Heart left ventricle (tissue), 16 donors: ENCODE data around the gene DDX46. TPM values are rescaled to one million over a fixed set of nuclear protein-coding genes. Genes with fewer than 3 reads are reported as not detected.
"Not testable (repeated sequence)": the region's sequence is repeated elsewhere in the genome, so short reads cannot be mapped to it uniquely, and the experiment has no call there.

Experiments used
- ATAC-seq, 4 donors: fragments of 200-7000 bp; cut with Tn5 transposase; one replicate each; pipeline ENCODE4 v1.9.1; 2020 to 2022; ENCODE audit warnings: moderate library complexity in 4 of 4, mild to moderate bottlenecking in 3 of 4, moderate number of reproducible peaks in 1 of 4
- DNase-seq, 5 donors: peaks; one replicate each; pipeline ENCODE4 v3.0.0-alpha.2; 2020
- H3K27ac ChIP-seq, 12 donors: fragments of 200-600 bp; sonication (generic) in 4 of 12; one replicate each; pipeline versions ENCODE4 v1.5.0 to v1.8.0; 2016 to 2022; ENCODE audit warnings: mild to moderate bottlenecking in 2 of 12
- H3K27me3 ChIP-seq, 9 donors: fragments of 200-600 bp; sonication (generic) in 2 of 9; one replicate each; pipeline versions ENCODE4 v1.5.1 to v1.8.0; 2016 to 2022; ENCODE audit warnings: mild to moderate bottlenecking in 3 of 9
- H3K36me3 ChIP-seq, 9 donors: fragments of 200-600 bp; sonication (generic) in 2 of 9; one replicate each; pipeline versions ENCODE4 v1.5.0 to v1.8.0; 2018 to 2022; ENCODE audit warnings: mild to moderate bottlenecking in 2 of 9
- H3K4me1 ChIP-seq, 12 donors: fragments of 200-600 bp; sonication (generic) in 4 of 12; one replicate each; pipeline versions ENCODE4 v1.5.0 to v1.8.0; 2016 to 2022; ENCODE audit warnings: mild to moderate bottlenecking in 3 of 12
- H3K4me3 ChIP-seq, 12 donors: fragments of 200-600 bp; sonication (generic) in 4 of 12; one replicate each; pipeline versions ENCODE4 v1.5.0 to v1.8.0; 2017 to 2022; ENCODE audit warnings: mild to moderate bottlenecking in 9 of 12, moderate library complexity in 4 of 12
- H3K9me3 ChIP-seq, 12 donors: fragments of 200-600 bp; sonication (generic) in 4 of 12; one replicate each; pipeline versions ENCODE4 v1.5.0 to v1.8.0; 2016 to 2022; ENCODE audit warnings: mild to moderate bottlenecking in 1 of 12
- POLR2A ChIP-seq, 2 donors: fragments of 450-650 bp; IDR thresholded peaks; one replicate each; pipeline ENCODE4 v1.6.1; 2017; ENCODE audit warnings: antibody characterized with exemption in 2 of 2, mild to moderate bottlenecking in 2 of 2, moderate library complexity in 2 of 2
- WGBS, 4 donors: extraction: QIAGEN DNeasy Blood & Tissue Kit in 2 of 4; methylation state at CpG; one replicate each; pipeline versions ENCODE4 v1.1.5 to v1.1.7; 2013 to 2018; 5-methylcytosine and 5-hydroxymethylcytosine counted together
- intact Hi-C, 10 donors: fragments of 100-400 bp; cut with DNase I; formaldehyde crosslinking; loops; one replicate each; pipeline versions ENCODE4 v1.11.1 to v1.14.2; 2022
- polyA plus RNA-seq, 2 donors: library from polyadenylated mRNA; stranded (reverse); fragments of 200-250 nt; gene quantifications; one replicate each; pipeline ENCODE4 v1.2.3, GENCODE V29; 2013
- total RNA-seq, 9 donors: library from RNA; depleted of rRNA in 2 of 9; stranded (reverse); fragments of >200 nt in 2 of 9; fragmentation: NEBNext Ultra II Directional in 3 of 9; extraction: Animal tissue kit (Norgen Biotek cat#: 25700) in 3 of 9; gene quantifications; one replicate each; pipeline versions ENCODE4 v1.1.0 to v1.2.4, GENCODE V29; 2016 to 2023
- TF ChIP-seq, protein P1 (sequence below), 12 donors: fragments of 200-600 bp; sonication (generic) in 4 of 12; IDR thresholded peaks; one replicate each; pipeline versions ENCODE4 v1.5.0 to v1.8.0; 2018 to 2022; ENCODE audit warnings: antibody characterized with exemption in 12 of 12, mild to moderate bottlenecking in 5 of 12
- donor health status: ischemic (EF 13 %, LVEDD 7.1; RV severe dilation, severe dysfunction).
- donor health status: healthy with polysubstance abuse.
- donor health status: DM: no; HTN: yes; CAD: no.
- donor health status: DM: no; HTN: no; CAD: no.
- donor health status: ischemic (EF 25% LVEDD 6.9; RV normal size, moderate dysfunction).
- donor health status: ischemic (EF 25% LVEDD 5.7; RV mildly dilated, moderate dysfunction).
- donor health status: healthy.
- donor health status: DM: yes; HTN: yes; CAD: no.
- donor health status: ischemic (EF 35%, LVEDD 5.7; RV mildly dilated, moderate dysfunction).
- donor health status: nonischemic (EF 11% LVEDD 7.7; RV severe dilation, severe dysfunction).
- donor health status: DM: yes; HTN: yes; CAD: no.
- donor health status: PGD.
- donor health status: ischemic (EF 29% LVEDD 5.4; RV normal size, mild dysfunction).
- donor health status: nonischemic (EF 23%, LVEDD 6.1; RV moderate dilation, normal function).

The DDX46 gene
- total and polyA plus RNA-seq, 11 donors: 14.3 to 37.0 (median 28.8) TPM

DNA sequence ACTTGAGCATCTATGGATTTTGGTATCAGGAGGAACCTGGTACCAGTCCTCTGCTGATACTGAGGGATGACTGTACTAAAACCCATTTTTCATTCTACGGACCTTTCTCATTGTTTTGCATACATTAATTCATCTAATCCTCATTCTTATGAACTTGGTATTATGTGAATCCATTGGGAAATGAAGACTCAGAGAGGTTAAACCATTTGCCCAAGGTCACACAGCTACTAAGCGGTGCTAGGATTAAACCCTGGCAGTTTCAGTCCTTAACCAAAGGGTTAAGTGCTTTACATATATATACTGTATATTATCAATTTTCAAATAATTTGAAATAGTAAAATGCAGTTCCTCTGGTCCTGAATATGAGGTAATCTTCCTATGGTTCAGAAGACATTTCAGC lies 16.4 kb upstream of the DDX46 start:
- intact Hi-C loops: no loop called here
- peaks cover 0 to 46% (median 26%) of the 10 kb centered on the region in 9 donors for H3K36me3 ChIP-seq

DNA sequence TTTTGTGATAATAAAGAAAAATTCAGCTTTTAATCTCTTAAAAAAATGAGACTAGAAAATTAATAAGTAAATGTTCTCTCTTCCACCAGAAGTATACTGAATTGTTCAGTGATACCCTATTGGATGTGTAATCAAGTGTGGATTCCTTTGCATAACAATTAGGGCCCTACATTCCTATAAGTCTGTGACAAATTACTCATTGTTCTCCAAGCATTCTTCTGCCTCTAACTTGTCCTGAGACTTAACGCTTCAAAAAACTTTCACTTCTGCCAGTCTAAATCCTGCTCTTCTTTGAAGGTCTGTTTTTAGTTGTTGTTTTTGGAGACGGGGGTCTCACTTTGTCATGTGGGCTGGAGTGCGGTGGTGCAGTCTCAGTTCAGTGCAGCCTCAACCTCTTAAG lies 9.2 kb upstream of the DDX46 start:
- H3K4me3 ChIP-seq: no peak overlapping the region
- no peaks in the 10 kb centered on the region for H3K27me3 ChIP-seq
- H3K36me3 ChIP-seq: peaks cover 0 to 55% (median 19%) of the 10 kb centered on the region in 9 donors
- DNase-seq (no peak), ATAC-seq (no peak)
- no peak overlapping the region for H3K27ac ChIP-seq
- H3K4me1 ChIP-seq: no peaks in the 10 kb centered on the region
- no peaks in the 10 kb centered on the region for H3K9me3 ChIP-seq
- intact Hi-C loops: no loop called here
- no peak for TF ChIP-seq POLR2A (IDR thresholded peaks at IDR 0.05)
- TF ChIP-seq, protein P1, sequence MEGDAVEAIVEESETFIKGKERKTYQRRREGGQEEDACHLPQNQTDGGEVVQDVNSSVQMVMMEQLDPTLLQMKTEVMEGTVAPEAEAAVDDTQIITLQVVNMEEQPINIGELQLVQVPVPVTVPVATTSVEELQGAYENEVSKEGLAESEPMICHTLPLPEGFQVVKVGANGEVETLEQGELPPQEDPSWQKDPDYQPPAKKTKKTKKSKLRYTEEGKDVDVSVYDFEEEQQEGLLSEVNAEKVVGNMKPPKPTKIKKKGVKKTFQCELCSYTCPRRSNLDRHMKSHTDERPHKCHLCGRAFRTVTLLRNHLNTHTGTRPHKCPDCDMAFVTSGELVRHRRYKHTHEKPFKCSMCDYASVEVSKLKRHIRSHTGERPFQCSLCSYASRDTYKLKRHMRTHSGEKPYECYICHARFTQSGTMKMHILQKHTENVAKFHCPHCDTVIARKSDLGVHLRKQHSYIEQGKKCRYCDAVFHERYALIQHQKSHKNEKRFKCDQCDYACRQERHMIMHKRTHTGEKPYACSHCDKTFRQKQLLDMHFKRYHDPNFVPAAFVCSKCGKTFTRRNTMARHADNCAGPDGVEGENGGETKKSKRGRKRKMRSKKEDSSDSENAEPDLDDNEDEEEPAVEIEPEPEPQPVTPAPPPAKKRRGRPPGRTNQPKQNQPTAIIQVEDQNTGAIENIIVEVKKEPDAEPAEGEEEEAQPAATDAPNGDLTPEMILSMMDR (IDR thresholded peaks at IDR 0.05): no peak
- WGBS, 4 donors: 93 to 98% (median 96%) methylated on average over 3 of the region's 3 CpGs

More for the DNA sequence above, 16.4 kb upstream of the DDX46 start:
- Histone ChIP-seq H3K27ac (no peak overlapping the region), H3K27me3 (no peaks in the 10 kb centered on the region), H3K4me3 (no peak overlapping the region), H3K4me1 (peaks cover 0 to 29% (median 12%) of the 10 kb centered on the region in 12 donors), H3K9me3 (no peaks in the 10 kb centered on the region)
- ATAC-seq (no peak), DNase-seq (no peak)
- TF ChIP-seq, protein P1 (IDR thresholded peaks at IDR 0.05): no peak
- no peak for TF ChIP-seq POLR2A (IDR thresholded peaks at IDR 0.05)
- WGBS, 4 donors: 95 to 99% (median 95%) methylated on average over 2 of the region's 2 CpGs

DNA sequence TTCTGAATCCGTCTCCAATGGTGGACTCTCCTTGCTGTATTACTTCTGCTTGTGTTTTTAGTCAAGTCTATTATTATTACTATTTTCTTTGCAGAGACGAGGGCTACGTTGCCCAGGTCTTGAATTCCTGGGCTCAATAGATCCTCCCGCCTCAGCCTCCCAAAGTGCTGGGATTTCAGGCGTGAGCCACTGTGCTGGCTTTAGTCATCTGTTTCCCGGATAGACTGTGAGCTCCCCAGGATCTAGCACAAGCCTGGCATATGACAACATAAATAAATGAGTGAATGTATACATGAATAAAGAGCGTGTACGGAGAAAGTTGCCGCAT lies 439 bp upstream of the DDX46 start:
- ATAC-seq (peak in 1 of 4 donors; percentile 4), DNase-seq (no peak)
- no peak for TF ChIP-seq POLR2A (IDR thresholded peaks at IDR 0.05)
- TF ChIP-seq, protein P1 (IDR thresholded peaks at IDR 0.05): no peak
- Histone ChIP-seq H3K4me1 (peaks cover 0 to 27% (median 19%) of the 10 kb centered on the region in 12 donors), H3K36me3 (peaks cover 0 to 3% (median 0%) of the 10 kb centered on the region in 9 donors), H3K4me3 (peak overlapping the region; percentile 62 to 98 (median 80)), H3K27ac (peak overlapping the region in 8 of 12 donors; percentile 51 to 86 (median 66)), H3K27me3 (no peaks in the 10 kb centered on the region), H3K9me3 (no peaks in the 10 kb centered on the region)
- WGBS, 4 donors: 23 to 26% (median 23%) methylated on average over 9 of the region's 9 CpGs
- intact Hi-C loops: loop anchor here in 2 of 10 donors (2.0 to 10.0 kb wide), 2 partner anchors 19 to 87 kb away; partner anchors contain the start of genes C5orf24 (in 1 of the 2) and CAMLG (in 1 of the 2)

DNA sequence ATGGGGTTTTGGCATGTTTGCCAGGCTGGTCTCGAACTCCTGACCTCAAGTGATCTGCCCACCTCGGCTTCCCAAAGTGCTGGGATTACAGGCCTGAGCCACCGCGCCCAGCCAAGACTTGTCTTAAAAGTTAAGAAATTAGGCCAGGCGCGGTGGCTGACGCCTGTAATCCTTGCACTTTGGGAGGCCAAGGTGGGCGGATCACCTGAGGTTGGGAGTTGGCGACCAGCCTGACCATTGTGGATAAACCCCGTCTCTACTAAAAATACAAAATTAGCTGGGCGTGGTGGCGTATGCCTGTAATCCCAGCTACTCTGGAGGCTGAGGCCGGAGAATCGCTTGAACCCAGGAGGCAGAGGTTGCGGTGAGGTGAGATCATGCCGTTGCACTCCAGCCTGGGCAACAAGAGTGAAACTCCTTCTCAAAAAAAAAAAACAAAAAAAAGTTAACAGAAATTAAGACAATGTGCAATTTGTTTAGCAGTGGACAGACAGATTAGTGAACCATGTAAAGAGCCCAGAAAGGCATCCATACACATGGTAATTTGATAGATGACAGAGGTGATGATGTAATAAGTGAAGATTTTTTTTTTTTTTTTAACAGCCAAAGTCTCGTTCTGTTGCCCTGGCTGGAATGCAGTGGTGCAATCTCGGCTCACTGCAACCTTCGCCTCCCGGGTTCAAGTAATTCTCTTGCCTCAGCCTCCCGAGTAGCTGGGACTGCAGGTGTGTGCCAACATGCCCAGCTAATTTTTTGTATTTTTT lies 9.1 kb downstream of the DDX46 start:
- WGBS, 4 donors: 94 to 96% (median 95%) methylated on average over 21 of the region's 21 CpGs
- H3K4me1 ChIP-seq, ATAC-seq, H3K9me3 ChIP-seq, intact Hi-C loops, H3K27me3 ChIP-seq, H3K27ac ChIP-seq, H3K4me3 ChIP-seq, DNase-seq: not testable (repeated sequence)
- H3K36me3 ChIP-seq: peaks cover 3 to 95% (median 90%) of the 10 kb centered on the region in 9 donors
